ENCODE data around the gene SDR42E1. TPM values are rescaled to one million over a fixed set of nuclear protein-coding genes. Genes with fewer than 3 reads are reported as not detected.

The SDR42E1 gene
- total and polyA plus RNA-seq, 2 of the 13 experiments (the other 11 are each of a cell fraction or from before 2014, with no cell fraction given) = 0.01 to 0.13 TPM

DNA sequence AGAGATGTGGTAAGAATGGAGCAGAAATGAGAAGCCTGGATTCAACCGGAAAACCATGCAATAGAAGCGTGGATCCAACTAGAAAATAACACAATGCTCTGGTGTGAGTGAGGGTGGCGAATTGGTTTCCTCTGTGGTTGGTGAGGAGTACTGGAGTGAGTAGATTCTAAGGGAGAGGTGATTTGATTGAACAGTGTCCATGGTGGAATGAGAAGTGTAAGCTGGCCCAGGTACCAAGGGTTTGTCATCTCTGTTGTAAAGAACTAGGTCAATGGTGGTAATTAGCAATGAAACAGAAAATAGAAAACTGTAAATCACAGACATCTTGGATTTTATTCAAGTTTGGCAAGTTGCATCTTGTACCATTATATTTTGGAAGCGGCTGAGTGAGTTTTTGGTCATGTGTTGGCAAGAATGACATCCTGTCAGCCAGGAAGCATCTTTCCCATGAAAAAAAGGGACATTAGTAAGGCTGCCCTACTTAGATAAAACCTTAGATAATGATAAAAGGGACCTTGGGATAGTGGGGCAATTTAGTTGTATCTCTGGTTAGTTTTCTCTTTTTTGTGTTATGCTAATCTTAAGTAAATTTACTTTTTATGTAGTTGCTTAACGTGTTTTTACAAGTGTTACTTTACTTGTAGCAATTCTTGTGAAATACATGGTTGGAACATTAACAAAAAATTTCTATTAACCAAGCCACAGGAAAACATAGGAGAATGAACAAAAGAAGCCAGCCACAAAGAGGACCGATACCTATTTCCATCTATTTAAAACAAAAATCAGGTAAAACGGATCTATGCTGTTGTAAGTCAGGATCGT, 44.7 kb upstream of the SDR42E1 start (continued):
- TF ChIP-seq, protein P1, sequence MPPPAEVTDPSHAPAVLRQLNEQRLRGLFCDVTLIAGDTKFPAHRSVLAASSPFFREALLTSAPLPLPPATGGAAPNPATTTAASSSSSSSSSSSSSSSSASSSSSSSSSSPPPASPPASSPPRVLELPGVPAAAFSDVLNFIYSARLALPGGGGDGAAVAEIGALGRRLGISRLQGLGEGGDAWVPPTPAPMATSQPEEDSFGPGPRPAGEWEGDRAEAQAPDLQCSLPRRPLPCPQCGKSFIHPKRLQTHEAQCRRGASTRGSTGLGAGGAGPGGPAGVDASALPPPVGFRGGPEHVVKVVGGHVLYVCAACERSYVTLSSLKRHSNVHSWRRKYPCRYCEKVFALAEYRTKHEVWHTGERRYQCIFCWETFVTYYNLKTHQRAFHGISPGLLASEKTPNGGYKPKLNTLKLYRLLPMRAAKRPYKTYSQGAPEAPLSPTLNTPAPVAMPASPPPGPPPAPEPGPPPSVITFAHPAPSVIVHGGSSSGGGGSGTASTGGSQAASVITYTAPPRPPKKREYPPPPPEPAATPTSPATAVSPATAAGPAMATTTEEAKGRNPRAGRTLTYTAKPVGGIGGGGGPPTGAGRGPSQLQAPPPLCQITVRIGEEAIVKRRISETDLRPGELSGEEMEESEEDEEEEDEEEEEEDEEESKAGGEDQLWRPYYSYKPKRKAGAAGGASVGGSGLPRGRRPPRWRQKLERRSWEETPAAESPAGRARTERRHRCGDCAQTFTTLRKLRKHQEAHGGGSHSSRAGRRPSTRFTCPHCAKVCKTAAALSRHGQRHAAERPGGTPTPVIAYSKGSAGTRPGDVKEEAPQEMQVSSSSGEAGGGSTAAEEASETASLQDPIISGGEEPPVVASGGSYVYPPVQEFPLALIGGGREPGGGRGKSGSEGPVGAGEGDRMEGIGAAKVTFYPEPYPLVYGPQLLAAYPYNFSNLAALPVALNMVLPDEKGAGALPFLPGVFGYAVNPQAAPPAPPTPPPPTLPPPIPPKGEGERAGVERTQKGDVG (CRISPR knock-in tag; IDR thresholded peaks at IDR 0.05; ENCODE audit: borderline replicate concordance) = no peak
- no peak for TF ChIP-seq ZFP36L1 (CRISPR knock-in tag; IDR thresholded peaks at IDR 0.05)
- peak; percentile 98 for TF ChIP-seq ISL2 (CRISPR knock-in tag; IDR thresholded peaks at IDR 0.05)
- no peak for TF ChIP-seq NFE2L1 (CRISPR knock-in tag; IDR thresholded peaks at IDR 0.05; ENCODE audit: borderline replicate concordance)
- no peak for TF ChIP-seq ZIK1 (CRISPR knock-in tag; IDR thresholded peaks at IDR 0.05; ENCODE audit: borderline replicate concordance, low read depth)
- no peak for TF ChIP-seq HNRNPLL (IDR thresholded peaks at IDR 0.05; ENCODE audit: low read depth, low read length, poor library complexity, severe bottlenecking)
- no peak for TF ChIP-seq SKI (IDR thresholded peaks at IDR 0.05; ENCODE audit: partially characterized antibody)
- peak; percentile 52; the same call in 1 of the 2 replicates for TF ChIP-seq THRA (CRISPR knock-in tag; IDR thresholded peaks at IDR 0.05; ENCODE audit: borderline replicate concordance)
- no peak for TF ChIP-seq ZNF543 (CRISPR knock-in tag; IDR thresholded peaks at IDR 0.05)
- TF ChIP-seq GLI4 (CRISPR knock-in tag; IDR thresholded peaks at IDR 0.05; ENCODE audit: borderline replicate concordance) = no peak
- TF ChIP-seq BRCA1 (CRISPR knock-in tag; IDR thresholded peaks at IDR 0.05) = peak; percentile 66; the same call in 1 of the 2 replicates
- no peak for TF ChIP-seq SCMH1 (CRISPR knock-in tag; IDR thresholded peaks at IDR 0.05; ENCODE audit: borderline replicate concordance)
- TF ChIP-seq TFDP1 (CRISPR knock-in tag; IDR thresholded peaks at IDR 0.05; ENCODE audit: borderline replicate concordance) = 0 out of 2 replicates have a peak, but pooled peaks have one; percentile 16
- no peak for TF ChIP-seq ZNF121 (CRISPR knock-in tag; IDR thresholded peaks at IDR 0.05)
- TF ChIP-seq POLR2A (IDR thresholded peaks at IDR 0.05; ENCODE audit: insufficient read depth in 1 of 2, low read depth in 2 of 2, low read length in 2 of 2) = no peak
- TF ChIP-seq ZBTB8A (CRISPR knock-in tag; IDR thresholded peaks at IDR 0.05; ENCODE audit: borderline replicate concordance, low read depth) = no peak
- no peak for TF ChIP-seq ZNF678 (CRISPR knock-in tag; IDR thresholded peaks at IDR 0.05)
- TF ChIP-seq ZNF883 (CRISPR knock-in tag; IDR thresholded peaks at IDR 0.05; ENCODE audit: not compliant biosample characterization) = no peak
- peak; percentile 51 for TF ChIP-seq SP5 (CRISPR knock-in tag; IDR thresholded peaks at IDR 0.05; ENCODE audit: borderline replicate concordance, low read depth)
- no peak for TF ChIP-seq ZNF331 (CRISPR knock-in tag; IDR thresholded peaks at IDR 0.05)
- TF ChIP-seq TP53 (CRISPR knock-in tag; conservative IDR thresholded peaks at IDR 0.05) = no peak
- TF ChIP-seq ZNF3 (CRISPR knock-in tag; IDR thresholded peaks at IDR 0.05) = no peak
- no peak for TF ChIP-seq NR2F1 (CRISPR knock-in tag; IDR thresholded peaks at IDR 0.05)
- TF ChIP-seq ZNF766 (CRISPR knock-in tag; IDR thresholded peaks at IDR 0.05; ENCODE audit: borderline replicate concordance) = no peak
